Occipital lobe (tissue), 2 donors: ENCODE measurements around the gene HSPE1. TPM values are rescaled to one million over a fixed set of nuclear protein-coding genes. Genes with fewer than 3 reads are reported as not detected.

Experiments
- small RNA-seq: library from RNA; depleted of rRNA; stranded (forward); fragments of <200 nt; gene quantifications from one replicate; pipeline ENCODE3, GENCODE V24; 2014
- total RNA-seq: library from RNA; depleted of rRNA; stranded (reverse); fragments of >200 nt; gene quantifications from one replicate; pipeline ENCODE4 v1.2.3, GENCODE V29; 2014

HSPE1 gene
- total RNA-seq, 1 donor from 2014 or later: 63.3 TPM

Small RNAs within 50 kb of the gene (small RNA-seq; reads per million reads assigned to genes)
- gene AC020550.1: not detected

Other genes with a start within 250 kb of the HSPE1 start
- gene ANKRD44, start 189.6 kb upstream of the HSPE1 start, total RNA-seq: 170 TPM
- gene SF3B1, start 65.4 kb upstream of the HSPE1 start, total RNA-seq: 394 TPM
- gene COQ10B, start 46.8 kb upstream of the HSPE1 start, total RNA-seq: 31.7 TPM
- 158 TPM for gene HSPD1, start 539 bp upstream of the HSPE1 start, total RNA-seq
- 101 TPM for gene MOB4, start 15.7 kb downstream of the HSPE1 start, total RNA-seq
- gene RFTN2, start 175.2 kb downstream of the HSPE1 start, total RNA-seq: 29.9 TPM
- 12.5 TPM for gene MARS2, start 205.0 kb downstream of the HSPE1 start, total RNA-seq